HL-60 (cell line): Measurements from ENCODE around the gene HIRA.

Experiments used
- DNase-seq, 2 experiments: peaks; one replicate each; pipeline ENCODE4 v3.0.0-alpha.2; 2010 to 2020; ENCODE audit warnings: low read depth in 1 of 2, low spot score in 1 of 2
- H3K27ac ChIP-seq: fragments of 250-450 bp; sonication (Bioruptor Pico); replicated peaks from 2 replicates; pipeline ENCODE4 v1.5.1; 2020; ENCODE audit warnings: mild to moderate bottlenecking, moderate library complexity
- H3K27me3 ChIP-seq: fragments of 250-450 bp; sonication (Bioruptor Pico); 2 replicates; pipeline ENCODE4 v1.5.1; 2021; ENCODE audit warnings: mild to moderate bottlenecking, moderate library complexity; ENCODE audit not compliant: insufficient read depth, poor library complexity, severe bottlenecking
- H3K4me3 ChIP-seq: replicated peaks from 2 replicates; pipeline ENCODE4 v1.5.1; 2011; ENCODE audit warnings: mild to moderate bottlenecking, control low read depth, low read length; ENCODE audit not compliant: insufficient read depth
- CTCF ChIP-seq: IDR thresholded peaks from one replicate; pipeline ENCODE4 v1.5.1; 2011; ENCODE audit warnings: low read length, control low read depth, inconsistent platforms; ENCODE audit not compliant: insufficient read depth
- GABPA ChIP-seq: IDR thresholded peaks from 2 replicates; pipeline ENCODE4 v1.6.1; 2012; ENCODE audit warnings: low read depth
- POLR2AphosphoS5 ChIP-seq: IDR thresholded peaks from 2 replicates; pipeline ENCODE4 v1.6.1; 2012; ENCODE audit warnings: low read depth
- REST ChIP-seq: IDR thresholded peaks from 2 replicates; pipeline ENCODE4 v1.6.1; 2012; ENCODE audit warnings: low read depth; ENCODE audit not compliant: insufficient replicate concordance
- SPI1 ChIP-seq: IDR thresholded peaks from 2 replicates; pipeline ENCODE4 v1.6.1; 2012; ENCODE audit warnings: low read depth, mild to moderate bottlenecking, borderline replicate concordance

HIRA gene

DNA sequence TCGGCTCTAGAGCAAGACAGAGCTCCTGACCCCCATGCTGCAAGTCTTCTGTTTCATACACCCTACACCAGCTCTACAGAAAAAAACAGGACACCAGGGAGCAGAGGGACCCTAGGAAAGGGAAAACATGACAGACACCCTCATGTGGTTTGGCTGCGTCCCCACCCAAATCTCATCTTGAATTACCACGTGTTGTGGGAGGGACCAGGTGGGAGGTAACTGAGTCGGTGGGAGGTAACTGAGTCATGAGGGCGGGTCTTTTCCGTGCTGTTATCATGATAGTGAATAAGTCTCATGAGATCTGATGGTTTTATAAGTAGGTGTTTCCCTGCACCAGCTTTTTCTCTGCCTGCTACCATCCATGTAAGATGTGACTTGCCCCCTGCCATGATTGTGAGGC is 22.6 kb upstream of the HIRA start:
- H3K27ac ChIP-seq = no peak overlapping the region
- TF ChIP-seq REST = no peak
- TF ChIP-seq GABPA = no peak
- H3K4me3 ChIP-seq = no peak overlapping the region
- no peaks in the 10 kb centered on the region for H3K27me3 ChIP-seq
- no peak for DNase-seq

DNA sequence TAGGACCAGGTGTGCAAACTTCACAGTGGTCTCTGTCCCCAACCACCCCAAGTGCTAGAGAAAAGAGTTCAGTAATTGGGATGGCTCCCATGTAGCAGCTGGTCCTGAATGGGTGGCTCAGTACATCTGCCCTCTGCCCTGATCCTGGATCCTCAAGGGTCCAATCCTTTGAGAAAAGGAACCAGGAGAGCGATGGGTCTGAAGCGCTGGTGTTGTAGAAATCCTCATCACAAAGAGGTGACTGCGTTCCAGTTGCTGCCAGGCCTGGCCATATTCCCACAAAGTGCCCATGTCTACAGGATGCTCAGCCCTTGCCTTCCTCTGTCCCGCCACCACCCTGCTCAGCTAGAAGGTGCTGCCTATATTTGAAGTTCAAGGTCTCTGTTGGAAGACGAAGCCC is 22.2 kb upstream of the HIRA start:
- no peak overlapping the region for H3K4me3 ChIP-seq
- no peak overlapping the region for H3K27ac ChIP-seq
- no peaks in the 10 kb centered on the region for H3K27me3 ChIP-seq
- TF ChIP-seq POLR2AphosphoS5 (no peak), REST (no peak), SPI1 (no peak), GABPA (no peak), CTCF (no peak)
- DNase-seq = no peak

GRCh38 chr22:19451570-19451969 is 20.0 kb upstream of the HIRA start:
- H3K27me3 ChIP-seq = no peaks in the 10 kb centered on the region
- no peak for TF ChIP-seq GABPA
- no peak overlapping the region for H3K4me3 ChIP-seq
- H3K27ac ChIP-seq = no peak overlapping the region
- no peak for DNase-seq

GRCh38 chr22:19450363-19451175 is 19.0 kb upstream of the HIRA start:
- no peak for TF ChIP-seq POLR2AphosphoS5
- H3K4me3 ChIP-seq = no peak overlapping the region
- H3K27me3 ChIP-seq = no peaks in the 10 kb centered on the region
- no peak overlapping the region for H3K27ac ChIP-seq
- DNase-seq = no peak

- Histone ChIP-seq H3K27ac (no peak overlapping the region), H3K4me3 (no peak overlapping the region), H3K27me3 (no peaks in the 10 kb centered on the region)
- TF ChIP-seq POLR2AphosphoS5 (no peak), CTCF (no peak), GABPA (no peak), SPI1 (no peak), REST (no peak)
- no peak for DNase-seq
Measured at GRCh38 chr22:19449422-19449767, 17.9 kb upstream of the HIRA start.
